Stimulated activated CD8-positive, alpha-beta memory T cell treated with anti-CD3 and anti-CD28 coated beads, Interleukin-12 subunit alpha, Interleukin-12 subunit beta, amount 100 ng/mL, for 1 hour (primary cell): ENCODE measurements around the gene BAHD1.
"Not testable (repeated sequence)": the region's sequence is repeated elsewhere in the genome, so short reads cannot be mapped to it uniquely, and the experiment has no call there.

ENCODE experiments used
- DNase-seq: peaks from one replicate; pipeline ENCODE4 v3.0.0-alpha.2; 2020; ENCODE audit warnings: low read depth

The BAHD1 gene

GRCh38 chr15:40445421-40445922 is 4.7 kb downstream of the BAHD1 start:
- no peak for DNase-seq

GRCh38 chr15:40446144-40446543 is 5.4 kb downstream of the BAHD1 start:
- no peak for DNase-seq

GRCh38 chr15:40448354-40448753 is 7.6 kb downstream of the BAHD1 start:
- no peak for DNase-seq

GRCh38 chr15:40449275-40449674 is 8.5 kb downstream of the BAHD1 start:
- no peak for DNase-seq

GRCh38 chr15:40450047-40450446 is 9.3 kb downstream of the BAHD1 start:
- no peak for DNase-seq

GRCh38 chr15:40451527-40452158 is 10.9 kb downstream of the BAHD1 start:
- DNase-seq: no peak

- no peak for DNase-seq
These were observed 11.7 kb downstream of the BAHD1 start for GRCh38 chr15:40452296-40453090.

- not testable (repeated sequence) for DNase-seq
These were observed 13.2 kb downstream of the BAHD1 start for GRCh38 chr15:40453941-40454340.

GRCh38 chr15:40454904-40455391 is 14.2 kb downstream of the BAHD1 start:
- no peak for DNase-seq

- DNase-seq: no peak
These were observed 15.6 kb downstream of the BAHD1 start for GRCh38 chr15:40456299-40456712.

- no peak for DNase-seq
These were observed 16.0 kb downstream of the BAHD1 start for GRCh38 chr15:40456738-40457137.

- DNase-seq: no peak
These were observed 18.0 kb downstream of the BAHD1 start for GRCh38 chr15:40458495-40459371.

GRCh38 chr15:40459391-40460015 is 18.8 kb downstream of the BAHD1 start:
- DNase-seq: no peak

- DNase-seq: no peak
These were observed 19.7 kb downstream of the BAHD1 start for GRCh38 chr15:40460404-40460803.

- DNase-seq: no peak
These were observed 21.2 kb downstream of the BAHD1 start for GRCh38 chr15:40461958-40462357.

- DNase-seq: no peak
These were observed 22.5 kb downstream of the BAHD1 start for GRCh38 chr15:40463279-40463678.

GRCh38 chr15:40463886-40464545 is 23.3 kb downstream of the BAHD1 start:
- DNase-seq: no peak

- DNase-seq: no peak
These were observed 23.9 kb downstream of the BAHD1 start for GRCh38 chr15:40464595-40465185.

- DNase-seq: no peak
These were observed 25.2 kb downstream of the BAHD1 start for GRCh38 chr15:40465939-40466338.

GRCh38 chr15:40466426-40467260 is 25.9 kb downstream of the BAHD1 start:
- no peak for DNase-seq
